ENCODE measurements around the gene PYGO1.

The PYGO1 gene

GRCh38 chr15:55574096-55574495 is 14.0 kb downstream of the PYGO1 start:
- no peak for DNase-seq (ENCODE audit: low read depth, low spot score)
- no peak overlapping the region for H3K27ac ChIP-seq

- H3K27ac ChIP-seq, result no peak overlapping the region
- no peak for DNase-seq (ENCODE audit: low read depth, low spot score)
Measured at GRCh38 chr15:55573224-55573623, 14.9 kb downstream of the PYGO1 start.

GRCh38 chr15:55564347-55565145 is 23.6 kb downstream of the PYGO1 start:
- DNase-seq (ENCODE audit: low read depth, low spot score), result no peak
- H3K27ac ChIP-seq, result no peak overlapping the region

- DNase-seq (ENCODE audit: low read depth, low spot score), result no peak
- H3K27ac ChIP-seq, result no peak overlapping the region
Measured at GRCh38 chr15:55562601-55563000, 25.5 kb downstream of the PYGO1 start.

- H3K27ac ChIP-seq, result no peak overlapping the region
- no peak for DNase-seq (ENCODE audit: low read depth, low spot score)
Measured at GRCh38 chr15:55555089-55555488, 33.1 kb downstream of the PYGO1 start.

GRCh38 chr15:55552926-55553325 is 35.2 kb downstream of the PYGO1 start:
- no peak for DNase-seq (ENCODE audit: low read depth, low spot score)
- H3K27ac ChIP-seq, result no peak overlapping the region

- DNase-seq (ENCODE audit: low read depth, low spot score), result no peak
- H3K27ac ChIP-seq, result no peak overlapping the region
Measured at GRCh38 chr15:55552451-55552850, 35.7 kb downstream of the PYGO1 start.

- no peak for DNase-seq (ENCODE audit: low read depth, low spot score)
- no peak overlapping the region for H3K27ac ChIP-seq
Measured at GRCh38 chr15:55549305-55549704, 38.8 kb downstream of the PYGO1 start.

GRCh38 chr15:55546718-55547117 is 41.4 kb downstream of the PYGO1 start:
- no peak for DNase-seq (ENCODE audit: low read depth, low spot score)
- H3K27ac ChIP-seq, result no peak overlapping the region

GRCh38 chr15:55535436-55535835 is 52.7 kb downstream of the PYGO1 start:
- no peak for DNase-seq (ENCODE audit: low read depth, low spot score)
- H3K27ac ChIP-seq, result no peak overlapping the region

- no peak overlapping the region for H3K27ac ChIP-seq
- DNase-seq (ENCODE audit: low read depth, low spot score), result no peak
Measured at GRCh38 chr15:55532944-55533343, 55.2 kb downstream of the PYGO1 start.

GRCh38 chr15:55530861-55531313 is 57.3 kb downstream of the PYGO1 start:
- peak; percentile 36 for DNase-seq (ENCODE audit: low read depth, low spot score)
- H3K27ac ChIP-seq, result no peak overlapping the region

GRCh38 chr15:55528812-55529211 is 59.3 kb downstream of the PYGO1 start:
- no peak for DNase-seq (ENCODE audit: low read depth, low spot score)
- no peak overlapping the region for H3K27ac ChIP-seq

- H3K27ac ChIP-seq, result no peak overlapping the region
- DNase-seq (ENCODE audit: low read depth, low spot score), result no peak
Measured at GRCh38 chr15:55527150-55527549, 61.0 kb downstream of the PYGO1 start.

- DNase-seq (ENCODE audit: low read depth, low spot score), result no peak
- no peak overlapping the region for H3K27ac ChIP-seq
Measured at GRCh38 chr15:55526559-55527036, 61.5 kb downstream of the PYGO1 start.

- DNase-seq (ENCODE audit: low read depth, low spot score), result no peak
- H3K27ac ChIP-seq, result no peak overlapping the region
Measured at GRCh38 chr15:55522742-55523450, 65.2 kb downstream of the PYGO1 start.

- no peak for DNase-seq (ENCODE audit: low read depth, low spot score)
- H3K27ac ChIP-seq, result no peak overlapping the region
Measured at GRCh38 chr15:55518641-55519040, 69.5 kb downstream of the PYGO1 start.

GRCh38 chr15:55518009-55518408 is 70.1 kb downstream of the PYGO1 start:
- no peak for DNase-seq (ENCODE audit: low read depth, low spot score)
- no peak overlapping the region for H3K27ac ChIP-seq

GRCh38 chr15:55515991-55516776 is 72.0 kb downstream of the PYGO1 start:
- DNase-seq (ENCODE audit: low read depth, low spot score), result no peak
- H3K27ac ChIP-seq, result no peak overlapping the region

GRCh38 chr15:55515491-55515890 is 72.7 kb downstream of the PYGO1 start:
- H3K27ac ChIP-seq, result no peak overlapping the region
- DNase-seq (ENCODE audit: low read depth, low spot score), result no peak

- no peak overlapping the region for H3K27ac ChIP-seq
- no peak for DNase-seq (ENCODE audit: low read depth, low spot score)
Measured at GRCh38 chr15:55514414-55514850, 73.7 kb downstream of the PYGO1 start.

Data from epithelial cell of prostate (primary cell).